Liver (tissue), 3 donors: ENCODE measurements around the gene UHRF2.

Experiments
- CTCF ChIP-seq: fragments of 150-350 bp; IDR thresholded peaks from 2 replicates; pipeline ENCODE4 v1.5.1; 2017; ENCODE audit warnings: improper control_type of control experiment, low read depth, low read length; ENCODE audit not compliant: missing input control
- FOXA1 ChIP-seq: IDR thresholded peaks from 2 replicates; pipeline ENCODE4 v1.6.1; 2016; ENCODE audit warnings: antibody characterized with exemption
- GABPA ChIP-seq, 2 donors: IDR thresholded peaks in 1 of 2; conservative IDR thresholded peaks in 1 of 2; 2 replicates each; pipeline ENCODE4 v1.6.1; 2016; ENCODE audit warnings: antibody characterized with exemption in 2 of 2, mild to moderate bottlenecking in 1 of 2, moderate library complexity in 1 of 2
- SP1 ChIP-seq: IDR thresholded peaks from 2 replicates; pipeline ENCODE4 v1.6.1; 2018; ENCODE audit warnings: antibody characterized with exemption, mild to moderate bottlenecking
- donor health status: healthy.
- donor health status: healthy.

GRCh38 chr9:6553866-6554265 lies 140.9 kb downstream of the UHRF2 start:
- TF ChIP-seq SP1 (no peak), CTCF (no peak), FOXA1 (no peak), GABPA (IDR thresholded peaks at IDR 0.05 in 1 of 2, conservative IDR thresholded peaks at IDR 0.05 in 1 of 2) (no peak)
